ENCODE measurements around the gene MUC2.

Gene MUC2

DNA sequence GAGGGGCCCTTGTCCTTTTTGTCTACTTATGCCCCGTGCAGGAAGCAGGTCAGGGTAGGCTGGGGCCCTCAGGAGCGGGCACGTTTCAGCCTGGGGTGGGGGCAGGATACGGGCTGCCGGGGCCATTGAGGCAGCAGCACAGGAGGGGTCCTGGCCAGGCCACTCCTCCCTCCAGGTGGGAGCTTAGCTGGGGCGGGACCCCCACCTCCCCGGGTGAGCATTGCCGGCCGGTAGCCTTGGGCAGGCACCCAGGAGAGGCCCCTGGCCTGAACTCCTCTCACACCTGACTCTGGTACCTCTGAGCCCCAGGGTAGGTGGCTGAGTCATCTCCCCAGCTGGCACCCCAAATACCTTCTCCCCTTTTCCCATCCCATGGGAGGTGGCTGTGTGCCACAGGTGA, 33.2 kb upstream of the MUC2 start:
- TF ChIP-seq, protein P1, sequence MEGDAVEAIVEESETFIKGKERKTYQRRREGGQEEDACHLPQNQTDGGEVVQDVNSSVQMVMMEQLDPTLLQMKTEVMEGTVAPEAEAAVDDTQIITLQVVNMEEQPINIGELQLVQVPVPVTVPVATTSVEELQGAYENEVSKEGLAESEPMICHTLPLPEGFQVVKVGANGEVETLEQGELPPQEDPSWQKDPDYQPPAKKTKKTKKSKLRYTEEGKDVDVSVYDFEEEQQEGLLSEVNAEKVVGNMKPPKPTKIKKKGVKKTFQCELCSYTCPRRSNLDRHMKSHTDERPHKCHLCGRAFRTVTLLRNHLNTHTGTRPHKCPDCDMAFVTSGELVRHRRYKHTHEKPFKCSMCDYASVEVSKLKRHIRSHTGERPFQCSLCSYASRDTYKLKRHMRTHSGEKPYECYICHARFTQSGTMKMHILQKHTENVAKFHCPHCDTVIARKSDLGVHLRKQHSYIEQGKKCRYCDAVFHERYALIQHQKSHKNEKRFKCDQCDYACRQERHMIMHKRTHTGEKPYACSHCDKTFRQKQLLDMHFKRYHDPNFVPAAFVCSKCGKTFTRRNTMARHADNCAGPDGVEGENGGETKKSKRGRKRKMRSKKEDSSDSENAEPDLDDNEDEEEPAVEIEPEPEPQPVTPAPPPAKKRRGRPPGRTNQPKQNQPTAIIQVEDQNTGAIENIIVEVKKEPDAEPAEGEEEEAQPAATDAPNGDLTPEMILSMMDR (IDR thresholded peaks at IDR 0.05; ENCODE audit: low read depth, low read length): no peak
- TF ChIP-seq MAX (IDR thresholded peaks at IDR 0.05; ENCODE audit: low read depth, low read length) (no peak), MYC (IDR thresholded peaks at IDR 0.05; ENCODE audit: low read depth, low read length) (no peak), POLR2A (IDR thresholded peaks at IDR 0.05; ENCODE audit: extremely low read depth, insufficient read length) (no peak)
- no peak for DNase-seq (ENCODE audit: low read depth)
- no peak overlapping the region for H3K4me3 ChIP-seq (ENCODE audit: low read depth, low read length)

DNA sequence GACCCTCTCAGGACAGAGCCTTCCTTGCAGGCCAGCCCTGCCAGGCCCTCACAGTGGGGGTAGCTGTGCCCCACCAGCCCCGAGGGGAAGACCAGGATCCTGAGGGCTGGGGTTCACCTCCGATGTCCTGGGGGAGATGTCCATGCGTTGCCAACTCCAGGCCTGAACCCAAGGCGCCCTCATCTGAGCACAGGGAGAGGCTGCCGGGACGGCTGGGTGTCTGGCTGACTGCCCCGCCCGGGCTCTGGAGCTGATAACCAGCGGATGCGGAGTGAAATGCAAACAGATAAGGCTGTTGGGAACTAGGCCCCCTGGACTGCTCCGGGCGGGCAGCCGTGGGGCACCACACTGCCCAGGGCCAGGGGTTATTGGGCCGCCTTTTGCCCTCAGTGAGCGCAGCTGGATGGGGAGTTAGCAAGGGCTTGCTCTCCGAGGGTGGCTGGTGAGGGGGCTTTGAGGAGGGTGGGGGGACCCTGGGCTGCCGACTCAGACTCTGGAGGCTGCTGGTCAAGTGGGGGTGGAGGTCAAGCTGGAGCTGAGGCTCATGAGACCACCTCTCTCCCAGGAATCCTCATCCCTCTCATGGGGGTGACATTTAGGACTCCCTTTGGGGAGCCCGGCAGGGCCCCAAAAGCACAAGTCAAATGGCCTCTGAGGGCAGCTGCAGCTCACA, 32.6 kb upstream of the MUC2 start:
- no peak for DNase-seq (ENCODE audit: low read depth)
- TF ChIP-seq MYC (IDR thresholded peaks at IDR 0.05; ENCODE audit: low read depth, low read length): no peak
- TF ChIP-seq POLR2A (IDR thresholded peaks at IDR 0.05; ENCODE audit: extremely low read depth, insufficient read length): no peak
- TF ChIP-seq, protein P1 (IDR thresholded peaks at IDR 0.05; ENCODE audit: low read depth, low read length): no peak
- no peak for TF ChIP-seq MAX (IDR thresholded peaks at IDR 0.05; ENCODE audit: low read depth, low read length)
- H3K4me3 ChIP-seq (ENCODE audit: low read depth, low read length): no peak overlapping the region

DNA sequence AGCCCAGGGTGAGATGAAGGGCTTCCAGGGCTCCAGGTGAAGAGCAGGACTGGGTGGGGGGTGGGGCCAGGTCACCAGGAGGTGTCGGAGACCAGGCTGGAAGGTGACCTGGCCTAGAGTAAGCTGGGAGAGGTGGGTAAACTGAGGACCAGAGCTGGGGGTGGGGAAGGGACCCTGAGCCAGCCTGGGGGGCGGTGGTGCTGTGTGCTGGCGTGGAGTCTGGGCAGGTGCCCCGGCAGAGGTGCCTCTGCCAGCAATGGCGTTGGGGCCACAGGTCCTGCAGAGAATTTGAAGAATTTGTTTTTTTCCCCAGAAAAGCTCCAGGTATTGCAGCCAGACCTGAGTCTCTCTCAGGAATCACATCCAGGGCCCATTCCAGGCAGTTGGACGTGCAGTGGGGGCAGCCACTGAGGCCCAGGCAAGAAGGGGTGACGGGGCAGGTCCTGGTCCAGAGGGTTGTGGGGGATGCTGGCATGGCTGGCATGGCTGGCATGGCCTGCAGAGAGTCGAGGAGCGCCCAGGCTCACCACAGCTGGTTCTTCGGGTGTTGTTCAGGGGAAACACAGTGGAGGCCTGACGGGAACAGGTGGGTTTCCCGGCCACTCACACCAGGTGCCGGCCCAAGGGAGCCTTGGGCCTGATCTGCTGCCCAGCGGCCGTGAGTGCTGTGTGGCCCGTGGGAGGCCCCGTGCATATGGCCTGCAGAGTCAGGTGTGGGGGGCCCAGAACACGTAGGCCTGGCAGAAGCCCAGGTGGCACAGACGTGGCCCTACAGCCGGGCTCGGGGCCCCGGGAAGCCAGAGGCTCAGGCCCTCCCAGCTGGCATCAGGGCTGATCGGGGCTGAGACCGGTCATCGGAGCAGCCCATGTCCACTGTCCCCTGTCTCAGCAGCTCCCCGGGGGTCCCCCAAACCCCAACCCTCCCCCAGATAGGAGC, 31.8 kb upstream of the MUC2 start:
- H3K4me3 ChIP-seq (ENCODE audit: low read depth, low read length): no peak overlapping the region
- TF ChIP-seq MYC (IDR thresholded peaks at IDR 0.05; ENCODE audit: low read depth, low read length): no peak
- TF ChIP-seq, protein P1 (IDR thresholded peaks at IDR 0.05; ENCODE audit: low read depth, low read length): no peak
- no peak for TF ChIP-seq POLR2A (IDR thresholded peaks at IDR 0.05; ENCODE audit: extremely low read depth, insufficient read length)
- no peak for TF ChIP-seq MAX (IDR thresholded peaks at IDR 0.05; ENCODE audit: low read depth, low read length)
- DNase-seq (ENCODE audit: low read depth): no peak

DNA sequence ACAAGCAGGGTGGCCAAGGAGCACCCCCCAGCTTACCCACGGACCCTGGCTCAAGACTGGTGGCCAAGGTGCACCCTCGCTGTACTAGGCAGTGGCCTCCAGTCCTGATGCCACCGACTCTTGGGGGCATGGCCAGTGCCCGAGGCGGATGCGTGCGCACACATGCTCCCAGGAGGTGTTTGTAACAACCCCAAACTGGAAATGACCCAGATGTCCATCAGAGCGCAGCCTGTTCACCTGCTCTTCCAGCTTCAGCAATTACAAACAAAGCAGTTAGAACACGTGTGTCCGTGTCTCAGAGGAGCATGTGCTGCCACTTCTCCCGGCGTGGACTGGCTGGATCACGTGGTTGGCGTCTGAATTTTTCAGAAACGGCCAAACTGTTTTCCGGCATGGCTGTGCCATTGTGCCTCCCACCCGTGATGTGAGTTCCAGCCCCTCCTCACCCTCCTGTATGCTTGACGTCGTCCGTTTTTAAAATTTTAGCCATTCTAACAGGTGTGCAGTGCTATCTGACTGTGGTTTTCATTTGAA, 31.0 kb upstream of the MUC2 start:
- TF ChIP-seq POLR2A (IDR thresholded peaks at IDR 0.05; ENCODE audit: extremely low read depth, insufficient read length) (no peak), MAX (IDR thresholded peaks at IDR 0.05; ENCODE audit: low read depth, low read length) (peak; percentile 48; the same call in 1 of the 2 replicates), MYC (IDR thresholded peaks at IDR 0.05; ENCODE audit: low read depth, low read length) (no peak)
- TF ChIP-seq, protein P1 (IDR thresholded peaks at IDR 0.05; ENCODE audit: low read depth, low read length): no peak

GRCh38 chr11:1044160-1044559, 30.5 kb upstream of the MUC2 start:
- no peak overlapping the region for H3K4me3 ChIP-seq (ENCODE audit: low read depth, low read length)
- DNase-seq (ENCODE audit: low read depth): no peak
- no peak for TF ChIP-seq MAX (IDR thresholded peaks at IDR 0.05; ENCODE audit: low read depth, low read length)
- no peak for TF ChIP-seq MYC (IDR thresholded peaks at IDR 0.05; ENCODE audit: low read depth, low read length)
- no peak for TF ChIP-seq POLR2A (IDR thresholded peaks at IDR 0.05; ENCODE audit: extremely low read depth, insufficient read length)
- TF ChIP-seq, protein P1 (IDR thresholded peaks at IDR 0.05; ENCODE audit: low read depth, low read length): no peak

More for the DNA sequence above, 31.0 kb upstream of the MUC2 start:
- H3K4me3 ChIP-seq (ENCODE audit: low read depth, low read length): no peak overlapping the region
- DNase-seq (ENCODE audit: low read depth): no peak
